Measurements from ENCODE around the gene TBC1D22A.

Gene TBC1D22A

GRCh38 chr22:46737976-46738646 is 24.3 kb upstream of the TBC1D22A start, which contains the start of gene CERK:
Gene CERK (minus strand): TSS chr22:46738252. CDS start chr22:46738148, 104 bp downstream.
- DNase-seq: peak; percentile 89

- peak; percentile 72 for DNase-seq
These were observed 23.8 kb upstream of the TBC1D22A start for GRCh38 chr22:46738647-46739093.

GRCh38 chr22:46739094-46739870 is 23.2 kb upstream of the TBC1D22A start:
- no peak for DNase-seq

- DNase-seq: no peak
These were observed 21.3 kb upstream of the TBC1D22A start for GRCh38 chr22:46740910-46741780.

- DNase-seq: no peak
These were observed 20.4 kb upstream of the TBC1D22A start for GRCh38 chr22:46741974-46742519.

- DNase-seq: no peak
These were observed 19.8 kb upstream of the TBC1D22A start for GRCh38 chr22:46742576-46743221.

GRCh38 chr22:46744581-46744980 is 17.9 kb upstream of the TBC1D22A start:
- DNase-seq: no peak

GRCh38 chr22:46746192-46746591 is 16.3 kb upstream of the TBC1D22A start:
- DNase-seq: no peak

GRCh38 chr22:46746620-46747019 is 15.8 kb upstream of the TBC1D22A start:
- DNase-seq: no peak

- DNase-seq: no peak
These were observed 14.8 kb upstream of the TBC1D22A start for GRCh38 chr22:46747646-46748045.

GRCh38 chr22:46748206-46748907 is 14.1 kb upstream of the TBC1D22A start:
- no peak for DNase-seq

GRCh38 chr22:46748908-46749675 is 13.4 kb upstream of the TBC1D22A start:
- peak; percentile 85 for DNase-seq

- DNase-seq: peak; percentile 73
These were observed 12.5 kb upstream of the TBC1D22A start for GRCh38 chr22:46749682-46750529.

- DNase-seq: no peak
These were observed 12.0 kb upstream of the TBC1D22A start for GRCh38 chr22:46750530-46750800.

- DNase-seq: no peak
These were observed 11.5 kb upstream of the TBC1D22A start for GRCh38 chr22:46750863-46751443.

- DNase-seq: no peak
These were observed 10.0 kb upstream of the TBC1D22A start for GRCh38 chr22:46752286-46752987.

GRCh38 chr22:46752988-46753310 is 9.5 kb upstream of the TBC1D22A start:
- DNase-seq: no peak

- DNase-seq: no peak
These were observed 9.1 kb upstream of the TBC1D22A start for GRCh38 chr22:46753360-46753759.

- DNase-seq: no peak
These were observed 8.7 kb upstream of the TBC1D22A start for GRCh38 chr22:46753761-46754109.

All from activated effector memory CD4-positive, alpha-beta T cell treated with anti-CD3 and anti-CD28 coated beads, Interleukin-2, amount 50 U/mL, for 16 hours (primary cell).